Heart right ventricle (tissue), 16 donors: ENCODE results near the gene ITIH3. TPM values are rescaled to one million over a fixed set of nuclear protein-coding genes. Genes with fewer than 3 reads are reported as not detected.
A peak's percentile ranks its signal among the peaks of the same experiment; 100 is the strongest.

ENCODE experiments used
- ATAC-seq, 8 donors: fragments of 200-7000 bp; cut with Tn5 transposase; one replicate each; pipeline ENCODE4 v1.9.1; 2020; ENCODE audit warnings: mild to moderate bottlenecking in 8 of 8, moderate library complexity in 8 of 8, moderate number of reproducible peaks in 1 of 8
- DNase-seq, 2 donors: peaks; one replicate each; pipeline ENCODE4 v3.0.0-alpha.2; 2020
- H3K27ac ChIP-seq, 10 donors: fragments of 200-600 bp; sonication (generic) in 2 of 10; one replicate each; pipeline versions ENCODE4 v1.5.0 to v1.8.0; 2020 to 2022; ENCODE audit warnings: mild to moderate bottlenecking in 3 of 10
- H3K27me3 ChIP-seq, 7 donors: fragments of 200-600 bp; one replicate each; pipeline ENCODE4 v1.8.0; 2021 to 2022; ENCODE audit warnings: mild to moderate bottlenecking in 2 of 7
- H3K36me3 ChIP-seq, 9 donors: fragments of 200-600 bp; sonication (generic) in 1 of 9; one replicate each; pipeline versions ENCODE4 v1.5.0 to v1.8.0; 2020 to 2022; ENCODE audit warnings: mild to moderate bottlenecking in 2 of 9
- H3K4me1 ChIP-seq, 9 donors: fragments of 200-600 bp; sonication (generic) in 1 of 9; one replicate each; pipeline versions ENCODE4 v1.5.0 to v1.8.0; 2020 to 2022; ENCODE audit warnings: mild to moderate bottlenecking in 4 of 9
- H3K4me3 ChIP-seq, 10 donors: fragments of 200-600 bp; sonication (generic) in 2 of 10; one replicate each; pipeline versions ENCODE4 v1.5.0 to v1.8.0; 2020 to 2022; ENCODE audit warnings: mild to moderate bottlenecking in 7 of 10, moderate library complexity in 2 of 10
- H3K9me3 ChIP-seq, 11 donors: fragments of 200-600 bp in 10 of 11; sonication (generic) in 2 of 11; one replicate each; pipeline versions ENCODE4 v1.5.0 to v1.8.0; 2013 to 2022; ENCODE audit warnings: mild to moderate bottlenecking in 2 of 11, control low read depth in 1 of 11, moderate library complexity in 1 of 11
- CTCF ChIP-seq, 9 donors: fragments of 200-600 bp; sonication (generic) in 2 of 9; IDR thresholded peaks; one replicate each; pipeline versions ENCODE4 v1.5.0 to v1.8.0; 2021 to 2022; ENCODE audit warnings: antibody characterized with exemption in 9 of 9, mild to moderate bottlenecking in 5 of 9, moderate library complexity in 1 of 9
- WGBS, 2 donors: extraction: QIAGEN DNeasy Blood & Tissue Kit; methylation state at CpG; one replicate each; pipeline ENCODE4 v1.1.7; 2013; ENCODE audit warnings: inconsistent platforms in 1 of 2; 5-methylcytosine and 5-hydroxymethylcytosine counted together
- intact Hi-C, 10 donors: fragments of 100-400 bp; cut with DNase I; formaldehyde crosslinking; loops; one replicate each; pipeline versions ENCODE4 v1.11.1 to v1.14.2; 2022
- polyA plus RNA-seq, 2 donors: library from polyadenylated mRNA; stranded (reverse); fragments of 200-250 nt; gene quantifications; one replicate each; pipeline ENCODE4 v1.2.3, GENCODE V29; 2013
- total RNA-seq, 10 donors: library from RNA; stranded (reverse); fragmentation: NEBNext Ultra II Directional in 3 of 10; extraction: Animal tissue kit (Norgen Biotek cat#: 25700) in 3 of 10; gene quantifications; one replicate each; pipeline versions ENCODE4 v1.2.1 to v1.2.4, GENCODE V29; 2021 to 2023
- donor health status: Arrhythmogenic right ventricular cardiomyopathy.
- donor health status: ischemic (EF 13 %, LVEDD 7.1; RV severe dilation, severe dysfunction).
- donor health status: healthy with polysubstance abuse.
- donor health status: DM: no; HTN: yes; CAD: no.
- donor health status: DM: no; HTN: no; CAD: no.
- donor health status: ischemic (EF 25% LVEDD 6.9; RV normal size, moderate dysfunction).
- donor health status: ischemic (EF 25% LVEDD 5.7; RV mildly dilated, moderate dysfunction).
- donor health status: healthy.
- donor health status: DM: yes; HTN: yes; CAD: no.
- donor health status: Ischemic cardiomyopathy.
- donor health status: ischemic (EF 35%, LVEDD 5.7; RV mildly dilated, moderate dysfunction).
- donor health status: nonischemic (EF 11% LVEDD 7.7; RV severe dilation, severe dysfunction).
- donor health status: DM: yes; HTN: yes; CAD: no.
- donor health status: PGD.
- donor health status: ischemic (EF 29% LVEDD 5.4; RV normal size, mild dysfunction).
- donor health status: nonischemic (EF 23%, LVEDD 6.1; RV moderate dilation, normal function).

Gene ITIH3
- total and polyA plus RNA-seq, 12 donors = 0.13 to 1.3 (median 0.52) TPM

GRCh38 chr3:52763466-52763865, 31.1 kb upstream of the ITIH3 start:
- DNase-seq (no peak), ATAC-seq (peak in 4 of 8 donors; percentile 47 to 89 (median 82))
- WGBS, 2 donors = 69 to 71% methylated on average over 2 of the region's 2 CpGs
- no peak for TF ChIP-seq CTCF (IDR thresholded peaks at IDR 0.05)
- H3K27me3 ChIP-seq = no peaks in the 10 kb centered on the region
- H3K4me3 ChIP-seq = no peak overlapping the region
- H3K4me1 ChIP-seq = peaks cover 0 to 27% (median 0%) of the 10 kb centered on the region in 9 donors
- H3K27ac ChIP-seq = peak overlapping the region in 6 of 10 donors; percentile 9 to 77 (median 18)
- intact Hi-C loops = loop anchor here in 1 of 10 donors (10.0 kb wide), 1 partner anchor 121 kb away; no protein-coding TSS in a partner anchor
- peaks cover 0 to 100% (median 46%) of the 10 kb centered on the region in 9 donors for H3K36me3 ChIP-seq
- H3K9me3 ChIP-seq = no peaks in the 10 kb centered on the region

- Histone ChIP-seq H3K9me3 (no peaks in the 10 kb centered on the region), H3K36me3 (peaks cover 0 to 37% (median 10%) of the 10 kb centered on the region in 9 donors), H3K27ac (peak overlapping the region in 8 of 10 donors; percentile 78 to 90 (median 86)), H3K27me3 (no peaks in the 10 kb centered on the region), H3K4me3 (peak overlapping the region; percentile 59 to 98 (median 82)), H3K4me1 (peaks cover 0 to 25% (median 14%) of the 10 kb centered on the region in 9 donors)
- ATAC-seq (no peak), DNase-seq (no peak)
- 19% methylated on average over 13 of the region's 13 CpGs for WGBS, 2 donors
- no peak for TF ChIP-seq CTCF (IDR thresholded peaks at IDR 0.05)
- intact Hi-C loops = loop anchor here in 5 of 10 donors (1.0 to 10.0 kb wide), 7 partner anchors 62 to 305 kb away; partner anchors contain the start of genes STIMATE (in 2 of the 5) and ITIH4 (in 1 of the 5)
Measured at GRCh38 chr3:52769786-52770455, 24.7 kb upstream of the ITIH3 start.

GRCh38 chr3:52770496-52771333, 23.9 kb upstream of the ITIH3 start, which contains the start of gene NEK4:
TSS of gene NEK4 (minus strand) at chr3:52770940. CDS start at chr3:52770746, 194 bp downstream.
- ATAC-seq (peak; percentile 99 to 100 (median 100)), DNase-seq (peak; percentile 95)
- intact Hi-C loops = loop anchor here in 4 of 10 donors (1.0 to 10.0 kb wide), 6 partner anchors 62 to 304 kb away; partner anchors contain the start of genes STIMATE (in 2 of the 4) and ITIH4 (in 1 of the 4)
- Histone ChIP-seq H3K4me3 (peak within 1 kb of the TSS; percentile 59 to 98 (median 82)), H3K36me3 (peaks cover 0 to 29% (median 2%) of the 10 kb centered on the region in 9 donors), H3K9me3 (no peaks in the 10 kb centered on the region), H3K4me1 (peaks cover 0 to 33% (median 14%) of the 10 kb centered on the region in 9 donors), H3K27me3 (no peaks in the 10 kb centered on the region), H3K27ac (peak within 1 kb of the TSS in 9 of 10 donors; percentile 75 to 90 (median 85))
- WGBS, 2 donors = 0 to 1% methylated on average over 56 to 67 of the region's 67 CpGs
- peak in 2 of 9 donors; percentile 21 to 25 for TF ChIP-seq CTCF (IDR thresholded peaks at IDR 0.05)

GRCh38 chr3:52771334-52771681, 23.3 kb upstream of the ITIH3 start:
- no peak for TF ChIP-seq CTCF (IDR thresholded peaks at IDR 0.05)
- intact Hi-C loops = loop anchor here in 4 of 10 donors (2.0 to 10.0 kb wide), 5 partner anchors 61 to 303 kb away; partner anchors contain the start of genes ITIH4 (in 1 of the 4) and STIMATE (in 1 of the 4)
- WGBS, 2 donors = 55 to 63% methylated on average over 5 of the region's 5 CpGs
- Histone ChIP-seq H3K4me1 (peaks cover 0 to 34% (median 14%) of the 10 kb centered on the region in 9 donors), H3K27ac (peak overlapping the region in 9 of 10 donors; percentile 75 to 90 (median 85)), H3K9me3 (no peaks in the 10 kb centered on the region), H3K36me3 (peaks cover 0 to 23% (median 0%) of the 10 kb centered on the region in 9 donors), H3K4me3 (peak overlapping the region; percentile 59 to 98 (median 82)), H3K27me3 (no peaks in the 10 kb centered on the region)
- ATAC-seq = peak in 5 of 8 donors; percentile 14 to 29 (median 20)
- no peak for DNase-seq
